ENCODE results near the gene ZNF835. TPM values are rescaled to one million over a fixed set of nuclear protein-coding genes. Genes with fewer than 3 reads are reported as not detected.

ZNF835 gene
- polyA plus RNA-seq, 1 donor (not counting 4 experiments of a cell fraction or from before 2014, with no cell fraction given), result not detected

DNA sequence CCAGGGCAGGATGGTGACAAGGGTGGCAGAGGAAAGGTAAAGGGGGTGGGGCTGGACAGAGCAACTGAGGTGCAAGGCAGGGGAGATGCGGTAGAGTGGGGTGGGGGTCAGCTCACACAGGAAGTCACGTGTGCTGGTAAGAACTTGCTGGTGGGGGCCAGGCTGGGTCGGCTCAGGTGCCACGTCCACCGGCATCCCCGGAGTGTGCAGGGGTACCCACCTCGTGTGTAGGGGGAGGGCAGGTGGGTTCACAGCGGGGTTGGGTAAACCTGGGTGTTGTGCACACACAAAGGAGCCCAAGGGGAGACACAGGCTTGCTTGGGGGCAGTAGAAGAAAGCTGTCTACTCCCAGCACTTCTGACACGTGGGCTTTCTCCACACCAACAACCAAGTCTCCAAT is 2.9 kb downstream of the ZNF835 start:
- H3K36me3 ChIP-seq (ENCODE audit: control insufficient read depth in 2 of 2, extremely low read depth in 1 of 2, insufficient read depth in 2 of 2, low read length in 2 of 2), result no peaks in the 10 kb centered on the region
- no peaks in the 10 kb centered on the region for H4K20me1 ChIP-seq (ENCODE audit: control insufficient read depth, extremely low read depth, insufficient read depth, low read length)
- no peak overlapping the region for H3K27ac ChIP-seq (ENCODE audit: control insufficient read depth, insufficient read depth, low read length)
- FAIRE-seq (no peak), DNase-seq (ENCODE audit: low read depth, low spot score) (no peak)
- H3K79me2 ChIP-seq (ENCODE audit: control insufficient read depth, insufficient read depth, low read length), result no peaks in the 10 kb centered on the region
- H3K9me3 ChIP-seq (ENCODE audit: control insufficient read depth, low read depth, low read length), result peaks cover 24% of the 10 kb centered on the region
- dilution Hi-C loops (cut with MboI; ENCODE audit: extremely low pct_ligation_motif_present, low sequenced_read_pairs), result no loop called here
- no peak overlapping the region for H2AFZ ChIP-seq (ENCODE audit: control insufficient read depth, low read length)
- no peak overlapping the region for H3K9ac ChIP-seq (ENCODE audit: control insufficient read depth, extremely low read depth, insufficient read depth, low read length)
- H3K4me1 ChIP-seq (ENCODE audit: control insufficient read depth, extremely low read depth, insufficient read depth, low read length), result no peaks in the 10 kb centered on the region
- no peaks in the 10 kb centered on the region for H3K9me1 ChIP-seq (ENCODE audit: control insufficient read depth, extremely low read depth, insufficient read depth, low read length)
- H3K27me3 ChIP-seq (ENCODE audit: control insufficient read depth, extremely low read depth, insufficient read depth, low read length), result no peaks in the 10 kb centered on the region
- no peak for TF ChIP-seq EZH2 (IDR thresholded peaks at IDR 0.05; ENCODE audit: low read length)
- TF ChIP-seq, protein P1, sequence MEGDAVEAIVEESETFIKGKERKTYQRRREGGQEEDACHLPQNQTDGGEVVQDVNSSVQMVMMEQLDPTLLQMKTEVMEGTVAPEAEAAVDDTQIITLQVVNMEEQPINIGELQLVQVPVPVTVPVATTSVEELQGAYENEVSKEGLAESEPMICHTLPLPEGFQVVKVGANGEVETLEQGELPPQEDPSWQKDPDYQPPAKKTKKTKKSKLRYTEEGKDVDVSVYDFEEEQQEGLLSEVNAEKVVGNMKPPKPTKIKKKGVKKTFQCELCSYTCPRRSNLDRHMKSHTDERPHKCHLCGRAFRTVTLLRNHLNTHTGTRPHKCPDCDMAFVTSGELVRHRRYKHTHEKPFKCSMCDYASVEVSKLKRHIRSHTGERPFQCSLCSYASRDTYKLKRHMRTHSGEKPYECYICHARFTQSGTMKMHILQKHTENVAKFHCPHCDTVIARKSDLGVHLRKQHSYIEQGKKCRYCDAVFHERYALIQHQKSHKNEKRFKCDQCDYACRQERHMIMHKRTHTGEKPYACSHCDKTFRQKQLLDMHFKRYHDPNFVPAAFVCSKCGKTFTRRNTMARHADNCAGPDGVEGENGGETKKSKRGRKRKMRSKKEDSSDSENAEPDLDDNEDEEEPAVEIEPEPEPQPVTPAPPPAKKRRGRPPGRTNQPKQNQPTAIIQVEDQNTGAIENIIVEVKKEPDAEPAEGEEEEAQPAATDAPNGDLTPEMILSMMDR (optimal IDR thresholded peaks at IDR 0.05 in 1 of 3, IDR thresholded peaks at IDR 0.05 in 1 of 3, conservative IDR thresholded peaks at IDR 0.05 in 1 of 3; ENCODE audit: extremely low read depth in 1 of 3, insufficient read depth in 2 of 3, low read length in 3 of 3), result no peak
- H3K4me3 ChIP-seq (ENCODE audit: control insufficient read depth in 2 of 3, extremely low read depth in 1 of 3, insufficient read depth in 2 of 3, low read depth in 1 of 3, low read length in 3 of 3), result no peak overlapping the region
- no peak overlapping the region for H3K4me2 ChIP-seq (ENCODE audit: control insufficient read depth, extremely low read depth, insufficient read depth, low read depth, low read length)

DNA sequence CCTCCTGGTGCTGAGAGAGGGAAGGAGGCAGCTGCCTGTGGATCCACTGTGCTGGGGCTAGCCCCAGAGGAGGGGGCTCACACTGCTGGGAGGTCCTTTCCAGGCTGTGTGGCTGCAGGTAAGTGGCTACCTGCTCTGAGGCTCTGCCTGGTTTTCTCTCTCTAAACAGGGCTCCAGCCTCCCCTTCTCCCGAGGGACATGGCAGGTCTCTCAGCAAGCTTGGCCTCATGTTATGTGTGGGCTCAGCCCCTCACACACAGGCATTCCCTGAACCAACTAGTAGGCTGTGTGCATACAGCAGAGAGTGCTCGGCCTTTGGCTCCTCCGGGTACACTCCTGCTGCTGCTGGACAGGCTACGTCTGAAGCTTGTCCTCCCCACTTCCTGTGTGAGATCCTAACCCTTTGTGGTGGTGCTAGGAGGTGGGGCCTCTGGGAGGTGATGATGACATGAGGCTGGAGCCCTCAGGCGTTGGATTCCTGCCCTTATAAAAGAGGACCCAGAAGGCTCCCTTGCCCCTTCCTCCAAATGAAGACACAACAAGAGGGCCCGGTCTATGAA is 4.2 kb downstream of the ZNF835 start:
- H3K9ac ChIP-seq (ENCODE audit: control insufficient read depth, extremely low read depth, insufficient read depth, low read length), result no peak overlapping the region
- peaks cover 24% of the 10 kb centered on the region for H3K9me3 ChIP-seq (ENCODE audit: control insufficient read depth, low read depth, low read length)
- no peak overlapping the region for H2AFZ ChIP-seq (ENCODE audit: control insufficient read depth, low read length)
- TF ChIP-seq, protein P1 (optimal IDR thresholded peaks at IDR 0.05 in 1 of 3, IDR thresholded peaks at IDR 0.05 in 1 of 3, conservative IDR thresholded peaks at IDR 0.05 in 1 of 3; ENCODE audit: extremely low read depth in 1 of 3, insufficient read depth in 2 of 3, low read length in 3 of 3), result no peak
- FAIRE-seq (no peak), DNase-seq (ENCODE audit: low read depth, low spot score) (no peak)
- H3K27ac ChIP-seq (ENCODE audit: control insufficient read depth, insufficient read depth, low read length), result no peak overlapping the region
- no peaks in the 10 kb centered on the region for H3K79me2 ChIP-seq (ENCODE audit: control insufficient read depth, insufficient read depth, low read length)
- H3K4me1 ChIP-seq (ENCODE audit: control insufficient read depth, extremely low read depth, insufficient read depth, low read length), result no peaks in the 10 kb centered on the region
- H3K4me3 ChIP-seq (ENCODE audit: control insufficient read depth in 2 of 3, extremely low read depth in 1 of 3, insufficient read depth in 2 of 3, low read depth in 1 of 3, low read length in 3 of 3), result no peak overlapping the region
- no peaks in the 10 kb centered on the region for H3K9me1 ChIP-seq (ENCODE audit: control insufficient read depth, extremely low read depth, insufficient read depth, low read length)
- dilution Hi-C loops (cut with MboI; ENCODE audit: extremely low pct_ligation_motif_present, low sequenced_read_pairs), result no loop called here
- no peaks in the 10 kb centered on the region for H4K20me1 ChIP-seq (ENCODE audit: control insufficient read depth, extremely low read depth, insufficient read depth, low read length)
- no peaks in the 10 kb centered on the region for H3K36me3 ChIP-seq (ENCODE audit: control insufficient read depth in 2 of 2, extremely low read depth in 1 of 2, insufficient read depth in 2 of 2, low read length in 2 of 2)
- no peaks in the 10 kb centered on the region for H3K27me3 ChIP-seq (ENCODE audit: control insufficient read depth, extremely low read depth, insufficient read depth, low read length)
- no peak overlapping the region for H3K4me2 ChIP-seq (ENCODE audit: control insufficient read depth, extremely low read depth, insufficient read depth, low read depth, low read length)

Measured in keratinocyte (primary cell).